ENCODE data around the gene ARMH1. TPM values are rescaled to one million over a fixed set of nuclear protein-coding genes. Genes with fewer than 3 reads are reported as not detected.

The ARMH1 gene
- total RNA-seq, 1 donor from 2014 or later, result 4.7 TPM

- Histone ChIP-seq H3K27me3 (ENCODE audit: control insufficient read depth, insufficient read depth, low read length) (no peaks in the 10 kb centered on the region), H3K4me3 (ENCODE audit: low read depth, low read length) (no peak overlapping the region), H3K36me3 (ENCODE audit: control insufficient read depth, insufficient read depth, low read length) (no peaks in the 10 kb centered on the region)
- no peak for DNase-seq (ENCODE audit: low read depth)
- peak; percentile 95 for TF ChIP-seq CTCF (IDR thresholded peaks at IDR 0.05; ENCODE audit: insufficient read depth, low read length, poor library complexity, severe bottlenecking)
These were observed 21.9 kb upstream of the ARMH1 start for GRCh38 chr1:44652445-44653106.

GRCh38 chr1:44653107-44653964 is 21.2 kb upstream of the ARMH1 start:
- Histone ChIP-seq H3K36me3 (ENCODE audit: control insufficient read depth, insufficient read depth, low read length) (no peaks in the 10 kb centered on the region), H3K27me3 (ENCODE audit: control insufficient read depth, insufficient read depth, low read length) (no peaks in the 10 kb centered on the region), H3K4me3 (ENCODE audit: low read depth, low read length) (no peak overlapping the region)
- no peak for TF ChIP-seq CTCF (IDR thresholded peaks at IDR 0.05; ENCODE audit: insufficient read depth, low read length, poor library complexity, severe bottlenecking)
- DNase-seq (ENCODE audit: low read depth), result no peak

- no peak for TF ChIP-seq CTCF (IDR thresholded peaks at IDR 0.05; ENCODE audit: insufficient read depth, low read length, poor library complexity, severe bottlenecking)
- no peaks in the 10 kb centered on the region for H3K27me3 ChIP-seq (ENCODE audit: control insufficient read depth, insufficient read depth, low read length)
- no peaks in the 10 kb centered on the region for H3K36me3 ChIP-seq (ENCODE audit: control insufficient read depth, insufficient read depth, low read length)
- DNase-seq (ENCODE audit: low read depth), result no peak
- H3K4me3 ChIP-seq (ENCODE audit: low read depth, low read length), result no peak overlapping the region
These were observed 19.8 kb upstream of the ARMH1 start for GRCh38 chr1:44654621-44655187.

- no peaks in the 10 kb centered on the region for H3K27me3 ChIP-seq (ENCODE audit: control insufficient read depth, insufficient read depth, low read length)
- H3K36me3 ChIP-seq (ENCODE audit: control insufficient read depth, insufficient read depth, low read length), result no peaks in the 10 kb centered on the region
- peak; percentile 94 for TF ChIP-seq CTCF (IDR thresholded peaks at IDR 0.05; ENCODE audit: insufficient read depth, low read length, poor library complexity, severe bottlenecking)
- DNase-seq (ENCODE audit: low read depth), result no peak
- H3K4me3 ChIP-seq (ENCODE audit: low read depth, low read length), result no peak overlapping the region
These were observed 18.9 kb upstream of the ARMH1 start for GRCh38 chr1:44655609-44656008.

GRCh38 chr1:44659566-44659965 is 14.9 kb upstream of the ARMH1 start:
- TF ChIP-seq CTCF (IDR thresholded peaks at IDR 0.05; ENCODE audit: insufficient read depth, low read length, poor library complexity, severe bottlenecking), result no peak
- DNase-seq (ENCODE audit: low read depth), result no peak
- H3K27me3 ChIP-seq (ENCODE audit: control insufficient read depth, insufficient read depth, low read length), result no peaks in the 10 kb centered on the region
- no peaks in the 10 kb centered on the region for H3K36me3 ChIP-seq (ENCODE audit: control insufficient read depth, insufficient read depth, low read length)
- no peak overlapping the region for H3K4me3 ChIP-seq (ENCODE audit: low read depth, low read length)
